ENCODE results near the gene PLA2G4C.

Gene PLA2G4C

DNA sequence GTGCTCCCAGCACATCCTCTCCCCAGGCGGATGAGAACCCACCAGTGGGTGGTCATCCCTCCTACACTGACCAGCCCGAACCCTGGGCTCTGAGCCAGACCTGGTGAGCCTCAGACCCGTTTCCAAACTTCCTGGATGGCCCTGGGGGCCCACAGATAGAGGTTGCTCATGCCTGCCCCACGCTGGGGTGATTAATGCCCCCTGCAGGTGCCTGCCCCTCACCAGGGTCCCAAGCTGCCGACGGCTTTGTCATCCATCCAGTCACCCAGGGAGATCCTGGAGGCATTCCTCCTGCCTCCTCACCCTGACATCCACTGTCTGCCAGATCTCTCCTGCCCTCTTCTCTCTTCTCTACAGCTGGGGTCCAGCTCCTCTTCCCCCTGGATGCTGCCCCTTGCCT, 28.4 kb upstream of the PLA2G4C start:
- no peak overlapping the region for H3K4me3 ChIP-seq (ENCODE audit: low read depth, low read length)
- TF ChIP-seq, protein P1, sequence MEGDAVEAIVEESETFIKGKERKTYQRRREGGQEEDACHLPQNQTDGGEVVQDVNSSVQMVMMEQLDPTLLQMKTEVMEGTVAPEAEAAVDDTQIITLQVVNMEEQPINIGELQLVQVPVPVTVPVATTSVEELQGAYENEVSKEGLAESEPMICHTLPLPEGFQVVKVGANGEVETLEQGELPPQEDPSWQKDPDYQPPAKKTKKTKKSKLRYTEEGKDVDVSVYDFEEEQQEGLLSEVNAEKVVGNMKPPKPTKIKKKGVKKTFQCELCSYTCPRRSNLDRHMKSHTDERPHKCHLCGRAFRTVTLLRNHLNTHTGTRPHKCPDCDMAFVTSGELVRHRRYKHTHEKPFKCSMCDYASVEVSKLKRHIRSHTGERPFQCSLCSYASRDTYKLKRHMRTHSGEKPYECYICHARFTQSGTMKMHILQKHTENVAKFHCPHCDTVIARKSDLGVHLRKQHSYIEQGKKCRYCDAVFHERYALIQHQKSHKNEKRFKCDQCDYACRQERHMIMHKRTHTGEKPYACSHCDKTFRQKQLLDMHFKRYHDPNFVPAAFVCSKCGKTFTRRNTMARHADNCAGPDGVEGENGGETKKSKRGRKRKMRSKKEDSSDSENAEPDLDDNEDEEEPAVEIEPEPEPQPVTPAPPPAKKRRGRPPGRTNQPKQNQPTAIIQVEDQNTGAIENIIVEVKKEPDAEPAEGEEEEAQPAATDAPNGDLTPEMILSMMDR (IDR thresholded peaks at IDR 0.05; ENCODE audit: low read depth, low read length), result no peak

DNA sequence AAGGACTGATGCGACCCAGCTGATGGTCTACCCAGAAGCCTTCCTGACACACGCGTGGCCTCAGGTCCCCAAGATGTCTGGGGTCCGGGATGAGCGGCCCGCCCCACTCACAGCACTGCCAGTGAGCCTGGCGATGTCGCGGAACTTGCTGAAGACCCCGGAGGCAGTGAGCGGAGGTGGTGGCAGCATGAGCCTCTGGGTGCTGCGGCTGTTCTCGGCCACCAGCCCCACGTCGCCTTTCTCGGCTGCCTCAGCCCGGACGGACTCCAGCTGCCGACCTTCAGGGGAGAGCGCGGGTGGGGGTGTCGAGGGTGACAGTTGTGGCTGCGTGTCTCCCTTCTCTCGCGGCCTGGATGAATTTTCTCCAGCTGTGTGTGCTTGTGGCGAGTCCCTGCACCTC, 26.8 kb upstream of the PLA2G4C start:
- H3K4me3 ChIP-seq (ENCODE audit: low read depth, low read length), result no peak overlapping the region
- TF ChIP-seq, protein P1 (IDR thresholded peaks at IDR 0.05; ENCODE audit: low read depth, low read length), result no peak

GRCh38 chr19:48136547-48136946, 25.9 kb upstream of the PLA2G4C start:
- no peak overlapping the region for H3K4me3 ChIP-seq (ENCODE audit: low read depth, low read length)
- TF ChIP-seq, protein P1 (IDR thresholded peaks at IDR 0.05; ENCODE audit: low read depth, low read length), result no peak

DNA sequence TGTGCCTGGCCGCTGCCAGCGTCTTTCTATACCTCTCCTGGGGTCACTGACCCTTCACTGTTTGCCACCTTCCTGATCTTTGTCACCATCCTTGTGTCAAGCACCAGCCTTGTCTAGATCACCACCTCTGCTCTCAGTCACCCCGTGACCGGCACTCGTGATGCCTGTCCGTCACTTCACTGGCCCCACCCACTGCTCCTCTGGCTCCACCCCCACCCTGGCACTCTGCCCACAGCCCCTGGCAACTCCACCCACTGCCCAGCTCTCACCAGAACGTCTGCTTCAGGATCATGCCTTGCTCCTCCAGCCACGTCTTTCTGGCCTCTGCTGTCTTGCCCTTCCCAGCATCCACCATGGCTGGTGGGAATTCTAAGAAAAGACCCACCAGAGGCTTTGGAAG, 24.8 kb upstream of the PLA2G4C start:
- H3K4me3 ChIP-seq (ENCODE audit: low read depth, low read length), result no peak overlapping the region
- TF ChIP-seq, protein P1 (IDR thresholded peaks at IDR 0.05; ENCODE audit: low read depth, low read length), result no peak

GRCh38 chr19:48133094-48133493, 22.5 kb upstream of the PLA2G4C start:
- TF ChIP-seq, protein P1 (IDR thresholded peaks at IDR 0.05; ENCODE audit: low read depth, low read length), result no peak
- no peak overlapping the region for H3K4me3 ChIP-seq (ENCODE audit: low read depth, low read length)

DNA sequence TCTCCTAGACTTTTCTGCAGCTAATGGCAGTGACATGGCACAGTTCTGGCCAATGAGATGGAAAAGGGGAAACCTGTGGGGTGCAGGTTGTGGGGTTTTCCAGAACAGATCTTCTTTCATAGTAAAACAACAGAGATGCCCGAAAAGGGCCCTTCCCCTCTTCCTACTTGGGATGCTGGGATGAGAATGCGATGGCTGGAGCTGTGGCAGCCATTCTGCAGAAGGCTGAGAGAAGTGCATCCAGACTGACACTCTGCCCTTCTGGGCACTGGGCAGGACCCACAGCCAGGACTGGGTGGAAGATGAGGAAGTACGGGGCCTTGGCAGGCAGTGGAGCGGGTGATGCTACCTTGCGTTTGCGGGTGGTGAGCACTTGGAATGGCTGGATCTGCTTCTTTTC, 16.9 kb upstream of the PLA2G4C start:
- H3K4me3 ChIP-seq (ENCODE audit: low read depth, low read length), result no peak overlapping the region
- TF ChIP-seq, protein P1 (IDR thresholded peaks at IDR 0.05; ENCODE audit: low read depth, low read length), result no peak

- TF ChIP-seq, protein P1 (IDR thresholded peaks at IDR 0.05; ENCODE audit: low read depth, low read length), result no peak
- H3K4me3 ChIP-seq (ENCODE audit: low read depth, low read length), result no peak overlapping the region
Observed at GRCh38 chr19:48123907-48124651, 13.5 kb upstream of the PLA2G4C start.
